IMR-90 (cell line): ENCODE measurements around the gene ADAMTS8. TPM values are rescaled to one million over a fixed set of nuclear protein-coding genes. Genes with fewer than 3 reads are reported as not detected.

Experiments used
- ATAC-seq: fragments of 200-7000 bp; cut with Tn5 transposase; 2 replicates; pipeline ENCODE4 v1.9.1; 2020; ENCODE audit warnings: low read depth, mild to moderate bottlenecking, moderate library complexity
- BruUV-seq: library from RNA; stranded (reverse); fragments of 400-500 nt; replicated peaks from 2 replicates; lab custom pipeline; 2021; lab: Mats Ljungman, UMichigan
- CTCF ChIA-PET: fragments of 300-600 bp; formaldehyde crosslinking; extraction: SDS; loops from one replicate; lab custom pipeline; 2021; ENCODE audit warnings: antibody characterized with exemption; lab: Yijun Ruan, JAX
- POLR2A ChIA-PET: fragments of 300-600 bp; sonication (Branson Sonifier 250); formaldehyde crosslinking; loops from one replicate; lab custom pipeline; 2022; ENCODE audit warnings: antibody characterized with exemption; ENCODE audit not compliant: unreplicated experiment; lab: Charles Lee
- DNase-seq: peaks from one replicate; pipeline ENCODE4 v3.0.0; 2013
- H2AFZ ChIP-seq: replicated peaks from 2 replicates; pipeline ENCODE3; 2013; ENCODE audit warnings: low read length, mild to moderate bottlenecking; ENCODE audit not compliant: poor library complexity
- H2AK5ac ChIP-seq: 2 replicates; pipeline ENCODE4 v1.6.1; 2013; ENCODE audit warnings: low read depth, low read length, inconsistent platforms
- H2AK9ac ChIP-seq: replicated peaks from 2 replicates; pipeline ENCODE3; 2013; ENCODE audit warnings: mild to moderate bottlenecking, low read depth, low read length, moderate library complexity; ENCODE audit not compliant: poor library complexity
- H2BK120ac ChIP-seq: 2 replicates; pipeline ENCODE4 v1.6.1; 2013; ENCODE audit warnings: low read depth, low read length, inconsistent platforms
- H2BK15ac ChIP-seq: 3 replicates; pipeline ENCODE4 v1.6.1; 2013; ENCODE audit warnings: low read depth, low read length, inconsistent platforms
- H2BK20ac ChIP-seq: 2 replicates; pipeline ENCODE4 v1.6.1; 2013; ENCODE audit warnings: low read depth, mild to moderate bottlenecking, inconsistent platforms, low read length, moderate library complexity
- H2BK5ac ChIP-seq: 2 replicates; pipeline ENCODE4 v1.6.1; 2013; ENCODE audit warnings: mild to moderate bottlenecking, low read depth, low read length, inconsistent platforms; ENCODE audit not compliant: poor library complexity, severe bottlenecking
- H3K14ac ChIP-seq: replicated peaks from 2 replicates; pipeline ENCODE4 v1.6.1; 2013; ENCODE audit warnings: low read depth, low read length, inconsistent platforms
- H3K18ac ChIP-seq: 2 replicates; pipeline ENCODE4 v1.6.1; 2013; ENCODE audit warnings: low read depth, low read length, control low read depth
- H3K23ac ChIP-seq: 2 replicates; pipeline ENCODE4 v1.6.1; 2013; ENCODE audit warnings: low read depth, low read length, inconsistent platforms
- H3K27ac ChIP-seq: 2 replicates; pipeline ENCODE4 v1.5.1; 2013; ENCODE audit warnings: mild to moderate bottlenecking, control low read depth, low read length; ENCODE audit not compliant: insufficient read depth
- H3K27me3 ChIP-seq: 2 replicates; pipeline ENCODE4 v1.6.1; 2013; ENCODE audit warnings: low read length; ENCODE audit not compliant: control insufficient read depth, insufficient read depth
- H3K36me3 ChIP-seq: 2 replicates; pipeline ENCODE4 v1.6.1; 2013; ENCODE audit warnings: low read length, mixed read lengths; ENCODE audit not compliant: control insufficient read depth, insufficient read depth
- H3K4ac ChIP-seq: 2 replicates; pipeline ENCODE4 v1.6.1; 2013; ENCODE audit warnings: low read depth, low read length, inconsistent platforms
- H3K4me1 ChIP-seq: 2 replicates; pipeline ENCODE4 v1.6.1; 2013; ENCODE audit warnings: low read length, mixed read lengths; ENCODE audit not compliant: control insufficient read depth, insufficient read depth
- H3K4me2 ChIP-seq: 2 replicates; pipeline ENCODE4 v1.6.1; 2013; ENCODE audit warnings: low read depth, mild to moderate bottlenecking, control low read depth, low read length, moderate library complexity
- H3K4me3 ChIP-seq: 2 replicates; pipeline ENCODE4 v1.5.1; 2013; ENCODE audit warnings: low read depth, mild to moderate bottlenecking, control low read depth, low read length, moderate library complexity; ENCODE audit not compliant: insufficient read depth
- H3K56ac ChIP-seq: 2 replicates; pipeline ENCODE4 v1.6.1; 2013; ENCODE audit warnings: low read length, inconsistent platforms; ENCODE audit not compliant: insufficient read depth; ENCODE audit errors: extremely low read depth
- H3K79me1 ChIP-seq, 2 experiments: 2 replicates each; pipeline ENCODE4 v1.6.1; 2013; ENCODE audit warnings: low read length in 2 of 2, inconsistent platforms in 1 of 2, low read depth in 1 of 2
- H3K9ac ChIP-seq: 2 replicates; pipeline ENCODE4 v1.6.1; 2013; ENCODE audit warnings: low read depth, low read length, control low read depth
- H3K9me1 ChIP-seq: 2 replicates; pipeline ENCODE4 v1.6.1; 2013; ENCODE audit warnings: low read length, inconsistent platforms; ENCODE audit not compliant: insufficient read depth
- H3K9me3 ChIP-seq: 2 replicates; pipeline ENCODE4 v1.6.1; 2013; ENCODE audit warnings: low read length; ENCODE audit not compliant: control insufficient read depth, insufficient read depth
- H4K20me1 ChIP-seq: 2 replicates; pipeline ENCODE4 v1.6.1; 2013; ENCODE audit warnings: low read length, inconsistent platforms; ENCODE audit not compliant: insufficient read depth
- H4K5ac ChIP-seq: 2 replicates; pipeline ENCODE4 v1.6.1; 2013; ENCODE audit warnings: mild to moderate bottlenecking, low read depth, low read length, control low read depth
- H4K8ac ChIP-seq, 2 experiments: 2 replicates each; pipeline ENCODE4 v1.6.1; 2013; ENCODE audit warnings: low read depth in 2 of 2, low read length in 2 of 2, control low read depth in 1 of 2, inconsistent platforms in 1 of 2
- H4K91ac ChIP-seq: 2 replicates; pipeline ENCODE4 v1.6.1; 2013; ENCODE audit warnings: low read depth, low read length, inconsistent platforms; ENCODE audit not compliant: insufficient read depth
- BHLHE40 ChIP-seq: fragments of 150-350 bp; IDR thresholded peaks from 2 replicates; pipeline ENCODE4 v1.6.1; 2016; ENCODE audit warnings: mild to moderate bottlenecking, low read depth, low read length
- CEBPB ChIP-seq: IDR thresholded peaks from 2 replicates; pipeline ENCODE4 v1.6.1; 2012; ENCODE audit warnings: low read depth, low read length, improper control_type of control experiment
- CHD1 ChIP-seq: IDR thresholded peaks from 2 replicates; pipeline ENCODE4 v1.6.1; 2012; ENCODE audit warnings: low read depth, low read length, improper control_type of control experiment
- FOS ChIP-seq: fragments of 150-350 bp; IDR thresholded peaks from 2 replicates; pipeline ENCODE4 v1.6.1; 2016; ENCODE audit warnings: low read depth, low read length
- MAFK ChIP-seq: IDR thresholded peaks from 2 replicates; pipeline ENCODE4 v1.6.1; 2012; ENCODE audit warnings: low read depth, low read length, improper control_type of control experiment
- MAZ ChIP-seq: IDR thresholded peaks from 2 replicates; pipeline ENCODE4 v1.6.1; 2012; ENCODE audit warnings: low read depth, mild to moderate bottlenecking, low read length, improper control_type of control experiment, moderate library complexity, borderline replicate concordance
- MXI1 ChIP-seq: IDR thresholded peaks from 2 replicates; pipeline ENCODE4 v1.6.1; 2012; ENCODE audit warnings: low read depth, mild to moderate bottlenecking, low read length, moderate library complexity, borderline replicate concordance
- NFE2L2 ChIP-seq: fragments of 150-350 bp; IDR thresholded peaks from 2 replicates; pipeline ENCODE4 v1.6.1; 2016; ENCODE audit warnings: low read depth, mild to moderate bottlenecking, low read length
- POLR2A ChIP-seq: IDR thresholded peaks from 2 replicates; pipeline ENCODE4 v1.6.1; 2012; ENCODE audit warnings: mild to moderate bottlenecking, low read depth, low read length
- RAD21 ChIP-seq: IDR thresholded peaks from 2 replicates; pipeline ENCODE4 v1.6.1; 2012; ENCODE audit warnings: low read length, improper control_type of control experiment
- RCOR1 ChIP-seq: IDR thresholded peaks from 2 replicates; pipeline ENCODE4 v1.6.1; 2012; ENCODE audit warnings: mild to moderate bottlenecking, low read length, improper control_type of control experiment; ENCODE audit not compliant: insufficient replicate concordance
- RFX5 ChIP-seq: IDR thresholded peaks from 2 replicates; pipeline ENCODE4 v1.8.0; 2012; ENCODE audit warnings: low read depth, mild to moderate bottlenecking, low read length, moderate library complexity
- SMC3 ChIP-seq: fragments of 150-350 bp; IDR thresholded peaks from 2 replicates; pipeline ENCODE4 v1.6.1; 2016; ENCODE audit warnings: low read depth, mild to moderate bottlenecking, antibody characterized with exemption, low read length, moderate library complexity
- WGBS, 2 experiments: methylation state at CpG; one replicate each; pipeline versions ENCODE4 v1.1.5 to v1.1.7; 2013; ENCODE audit warnings: missing lambda C conversion rate in 2 of 2; ENCODE audit not compliant: insufficient read length in 1 of 2; ENCODE audit errors: extremely low coverage in 2 of 2; 5-methylcytosine and 5-hydroxymethylcytosine counted together
- dilution Hi-C: fragments of 300-500 bp; cut with HindIII; formaldehyde crosslinking; loops from one replicate; pipeline ENCODE4 v1.14.3; 2018; ENCODE audit warnings: low sequenced_read_pairs; ENCODE audit not compliant: unreplicated experiment
- in situ Hi-C: fragments of 300-500 bp; cut with MboI; formaldehyde crosslinking; loops from 3 replicates; pipeline ENCODE4 v1.14.3; 2019; ENCODE audit warnings: low sequenced_read_pairs, inconsistent platforms, mixed read lengths
- intact Hi-C: fragments of 100-400 bp; cut with micrococcal nuclease; formaldehyde crosslinking; loops from 2 replicates; pipeline ENCODE4 v1.10.0; 2022
- polyA plus RNA-seq, 3 experiments: library from polyadenylated mRNA; depleted of rRNA; stranded (reverse); fragments of >200 nt; gene quantifications; 2 replicates each; pipeline ENCODE4 v1.2.3, GENCODE V29; 2012; ENCODE audit warnings: low replicate concordance in 1 of 3
- total RNA-seq: library from RNA; depleted of rRNA; stranded (reverse); fragments of >200 nt; gene quantifications from 2 replicates; pipeline ENCODE4 v1.2.3, GENCODE V29; 2012
- TF ChIP-seq, protein P1 (sequence below): fragments of 150-350 bp; IDR thresholded peaks from 2 replicates; pipeline ENCODE4 v1.6.1; 2016; ENCODE audit warnings: low read depth, mild to moderate bottlenecking, low read length, moderate library complexity, borderline replicate concordance
- TF ChIP-seq, protein P2 (sequence below): fragments of 150-350 bp; IDR thresholded peaks from 2 replicates; pipeline ENCODE4 v1.6.1; 2017; ENCODE audit warnings: mild to moderate bottlenecking, antibody characterized with exemption, low read length, low read depth
- TF ChIP-seq, protein P3 (sequence below): conservative IDR thresholded peaks from 2 replicates; pipeline ENCODE4 v1.5.1; 2012; ENCODE audit warnings: mild to moderate bottlenecking, low read depth, low read length, improper control_type of control experiment

Gene ADAMTS8
- total and polyA plus RNA-seq, 2 of the 4 experiments (the other 2 are of a cell fraction): under 0.01 to 0.60 TPM

DNA sequence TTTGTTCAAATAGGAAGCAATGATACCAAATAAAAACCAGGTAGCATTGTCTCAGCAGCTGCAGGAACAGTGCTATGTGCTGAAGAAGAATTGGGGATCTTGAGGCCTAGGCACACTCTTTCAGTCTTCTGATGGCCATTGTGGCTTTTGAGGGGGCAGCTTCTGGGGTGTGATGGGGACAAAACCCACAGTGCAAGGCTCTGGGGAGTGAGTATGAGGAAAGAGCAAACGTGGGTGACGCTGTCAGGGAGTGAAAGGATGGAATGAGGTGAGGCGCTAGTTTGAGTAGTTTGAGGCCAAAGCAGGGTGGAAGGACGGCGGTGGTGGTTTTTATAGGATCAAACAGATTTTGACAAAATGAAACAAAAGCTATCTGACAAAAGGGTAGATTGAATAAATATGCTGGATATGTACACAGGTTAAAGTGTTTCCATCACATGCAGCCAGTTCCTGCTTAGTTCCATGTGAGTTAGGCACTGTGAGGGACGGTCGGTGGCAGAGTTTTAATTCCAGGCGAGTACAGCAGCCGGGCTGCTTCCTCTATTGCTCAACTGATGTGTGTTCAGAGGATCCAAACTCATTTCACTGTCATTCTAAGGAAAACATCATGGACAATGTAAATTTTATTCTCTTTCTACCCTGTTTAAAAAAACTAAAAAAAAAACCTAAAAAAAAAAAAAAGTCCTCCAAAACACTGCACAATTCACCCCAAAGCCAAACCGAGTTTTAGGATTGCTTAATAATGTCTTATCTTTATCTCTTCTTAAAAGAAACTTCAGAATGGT lies 38.9 kb upstream of the ADAMTS8 start:
- no peak for TF ChIP-seq CHD1
- no peak for TF ChIP-seq MAZ
- no peak for TF ChIP-seq NFE2L2
- TF ChIP-seq, protein P1, sequence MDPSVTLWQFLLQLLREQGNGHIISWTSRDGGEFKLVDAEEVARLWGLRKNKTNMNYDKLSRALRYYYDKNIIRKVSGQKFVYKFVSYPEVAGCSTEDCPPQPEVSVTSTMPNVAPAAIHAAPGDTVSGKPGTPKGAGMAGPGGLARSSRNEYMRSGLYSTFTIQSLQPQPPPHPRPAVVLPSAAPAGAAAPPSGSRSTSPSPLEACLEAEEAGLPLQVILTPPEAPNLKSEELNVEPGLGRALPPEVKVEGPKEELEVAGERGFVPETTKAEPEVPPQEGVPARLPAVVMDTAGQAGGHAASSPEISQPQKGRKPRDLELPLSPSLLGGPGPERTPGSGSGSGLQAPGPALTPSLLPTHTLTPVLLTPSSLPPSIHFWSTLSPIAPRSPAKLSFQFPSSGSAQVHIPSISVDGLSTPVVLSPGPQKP: no peak
- no peak for TF ChIP-seq FOS
- no peak for TF ChIP-seq POLR2A
- TF ChIP-seq CEBPB: no peak
- no peak for TF ChIP-seq RFX5
- TF ChIP-seq BHLHE40: no peak
- TF ChIP-seq, protein P2, sequence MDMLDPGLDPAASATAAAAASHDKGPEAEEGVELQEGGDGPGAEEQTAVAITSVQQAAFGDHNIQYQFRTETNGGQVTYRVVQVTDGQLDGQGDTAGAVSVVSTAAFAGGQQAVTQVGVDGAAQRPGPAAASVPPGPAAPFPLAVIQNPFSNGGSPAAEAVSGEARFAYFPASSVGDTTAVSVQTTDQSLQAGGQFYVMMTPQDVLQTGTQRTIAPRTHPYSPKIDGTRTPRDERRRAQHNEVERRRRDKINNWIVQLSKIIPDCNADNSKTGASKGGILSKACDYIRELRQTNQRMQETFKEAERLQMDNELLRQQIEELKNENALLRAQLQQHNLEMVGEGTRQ: no peak
- TF ChIP-seq RCOR1: no peak
- TF ChIP-seq RAD21: no peak
- TF ChIP-seq MXI1: no peak
- TF ChIP-seq, protein P3, sequence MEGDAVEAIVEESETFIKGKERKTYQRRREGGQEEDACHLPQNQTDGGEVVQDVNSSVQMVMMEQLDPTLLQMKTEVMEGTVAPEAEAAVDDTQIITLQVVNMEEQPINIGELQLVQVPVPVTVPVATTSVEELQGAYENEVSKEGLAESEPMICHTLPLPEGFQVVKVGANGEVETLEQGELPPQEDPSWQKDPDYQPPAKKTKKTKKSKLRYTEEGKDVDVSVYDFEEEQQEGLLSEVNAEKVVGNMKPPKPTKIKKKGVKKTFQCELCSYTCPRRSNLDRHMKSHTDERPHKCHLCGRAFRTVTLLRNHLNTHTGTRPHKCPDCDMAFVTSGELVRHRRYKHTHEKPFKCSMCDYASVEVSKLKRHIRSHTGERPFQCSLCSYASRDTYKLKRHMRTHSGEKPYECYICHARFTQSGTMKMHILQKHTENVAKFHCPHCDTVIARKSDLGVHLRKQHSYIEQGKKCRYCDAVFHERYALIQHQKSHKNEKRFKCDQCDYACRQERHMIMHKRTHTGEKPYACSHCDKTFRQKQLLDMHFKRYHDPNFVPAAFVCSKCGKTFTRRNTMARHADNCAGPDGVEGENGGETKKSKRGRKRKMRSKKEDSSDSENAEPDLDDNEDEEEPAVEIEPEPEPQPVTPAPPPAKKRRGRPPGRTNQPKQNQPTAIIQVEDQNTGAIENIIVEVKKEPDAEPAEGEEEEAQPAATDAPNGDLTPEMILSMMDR: no peak
- no peak for TF ChIP-seq MAFK
- TF ChIP-seq SMC3: no peak

More for the DNA sequence above, 38.9 kb upstream of the ADAMTS8 start:
- ChIA-PET CTCF (no interaction called here), POLR2A (no interaction called here)
- no peaks in the 10 kb centered on the region for H3K4me1 ChIP-seq
- intact Hi-C loops: no loop called here
- H3K56ac ChIP-seq: no peak overlapping the region
- DNase-seq: no peak
- dilution Hi-C loops: no loop called here
- no peak overlapping the region for H4K91ac ChIP-seq
- H2AK9ac ChIP-seq: no peak overlapping the region
- peaks cover 78% of the 10 kb centered on the region for H3K36me3 ChIP-seq
- no peak overlapping the region for H4K5ac ChIP-seq
- no peak overlapping the region for H2BK20ac ChIP-seq
- H3K23ac ChIP-seq: no peak overlapping the region
- H3K9ac ChIP-seq: no peak overlapping the region
- H3K4me3 ChIP-seq: no peak overlapping the region
- H4K8ac ChIP-seq: no peak overlapping the region
- H3K27ac ChIP-seq: no peak overlapping the region
- H3K9me3 ChIP-seq: no peaks in the 10 kb centered on the region
- in situ Hi-C loops: no loop called here
- H2AK5ac ChIP-seq: no peak overlapping the region
- no peaks in the 10 kb centered on the region for H3K79me1 ChIP-seq
- 72% methylated on average over 4 of the region's 10 CpGs; no CpG with 5 or more reads in 1 of the 2 experiments for WGBS, 2 experiments
- H2BK120ac ChIP-seq: no peak overlapping the region
- no peak for ATAC-seq
- no peak overlapping the region for H2BK5ac ChIP-seq
- H2AFZ ChIP-seq: no peak overlapping the region
- H3K9me1 ChIP-seq: no peaks in the 10 kb centered on the region
- no peak overlapping the region for H3K14ac ChIP-seq
- H3K4ac ChIP-seq: no peak overlapping the region
- H2BK15ac ChIP-seq: peak overlapping the region; percentile 52; the same call in 1 of the 3 replicates
- no peaks in the 10 kb centered on the region for H3K27me3 ChIP-seq
- no peak overlapping the region for H3K4me2 ChIP-seq
- H4K20me1 ChIP-seq: no peaks in the 10 kb centered on the region
- H3K18ac ChIP-seq: no peak overlapping the region
- BruUV-seq: no TSS peak
